GM18519 (cell line): ENCODE measurements around the gene RHOD.

Source experiments
- ATAC-seq: cut with Tn5 transposase; IDR thresholded peaks from one replicate; pipeline ENCODE4 v1.9.1; 2021; ENCODE audit warnings: mild to moderate bottlenecking, moderate library complexity; ENCODE audit not compliant: unreplicated experiment, low FRiP score

RHOD gene

GRCh38 chr11:67113231-67113721 lies 56.6 kb downstream of the RHOD start:
- ATAC-seq, result no peak

DNA sequence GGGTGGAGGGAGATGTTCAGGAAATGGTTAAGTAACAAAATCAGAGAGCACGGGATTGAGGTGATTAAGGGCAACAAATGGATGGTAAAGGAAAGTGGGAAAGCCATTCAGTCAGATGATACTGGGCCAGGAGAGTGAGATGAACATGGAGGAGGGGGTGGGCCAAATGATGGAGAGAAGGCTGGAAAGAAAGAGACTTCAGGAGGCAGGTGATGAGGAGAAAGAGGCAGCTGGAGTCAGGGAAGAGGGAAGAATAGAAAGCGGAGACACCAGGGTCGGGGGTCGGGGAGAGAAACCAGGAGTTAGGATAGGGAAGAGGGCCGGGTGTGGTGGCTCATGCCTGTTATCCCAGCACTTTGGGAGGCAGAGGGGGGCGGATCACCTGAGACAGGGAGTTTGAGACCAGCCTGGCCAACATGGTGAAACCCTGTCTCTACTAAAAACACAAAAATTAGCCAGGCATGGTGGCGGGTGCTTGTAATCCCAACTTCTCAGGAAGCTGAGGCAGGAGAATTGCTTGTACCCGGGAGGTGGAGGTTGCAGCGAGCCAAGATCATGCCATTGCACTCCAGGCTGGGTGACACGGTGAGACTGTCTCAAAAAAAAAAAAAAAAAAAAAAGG lies 57.7 kb downstream of the RHOD start:
- no peak for ATAC-seq

GRCh38 chr11:67116758-67117105 lies 60.1 kb downstream of the RHOD start:
- ATAC-seq, result no peak

- ATAC-seq, result no peak
Measured at GRCh38 chr11:67117176-67117575, 60.5 kb downstream of the RHOD start.

DNA sequence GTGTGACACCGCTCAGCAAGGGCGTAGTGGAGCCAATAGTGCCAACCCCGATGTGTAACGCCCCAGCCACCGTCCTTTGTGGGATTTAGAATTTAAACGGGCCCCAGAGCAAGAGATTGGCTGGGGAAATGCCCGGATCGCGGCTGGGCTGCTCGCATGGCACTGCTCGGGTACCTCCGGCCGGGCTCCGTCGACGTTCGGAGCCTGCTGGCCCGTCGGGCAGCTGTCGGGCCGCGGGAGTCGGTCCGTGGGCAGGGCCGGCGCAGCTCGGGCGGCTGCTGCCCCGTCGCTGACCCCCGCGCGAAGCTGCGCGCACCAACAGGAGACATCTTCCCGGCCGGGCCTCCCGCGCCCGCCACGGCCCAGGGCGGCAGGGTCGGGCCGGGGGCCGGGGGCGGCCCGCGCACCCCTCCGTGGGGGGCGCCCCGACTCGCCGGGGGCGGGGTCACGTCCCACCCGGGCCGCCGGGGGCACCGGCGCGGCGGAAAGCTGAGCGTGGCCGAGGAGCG lies 61.1 kb downstream of the RHOD start:
- ATAC-seq, result no peak

- peak; percentile 8 for ATAC-seq
Measured at GRCh38 chr11:67118181-67118766, 61.6 kb downstream of the RHOD start.

DNA sequence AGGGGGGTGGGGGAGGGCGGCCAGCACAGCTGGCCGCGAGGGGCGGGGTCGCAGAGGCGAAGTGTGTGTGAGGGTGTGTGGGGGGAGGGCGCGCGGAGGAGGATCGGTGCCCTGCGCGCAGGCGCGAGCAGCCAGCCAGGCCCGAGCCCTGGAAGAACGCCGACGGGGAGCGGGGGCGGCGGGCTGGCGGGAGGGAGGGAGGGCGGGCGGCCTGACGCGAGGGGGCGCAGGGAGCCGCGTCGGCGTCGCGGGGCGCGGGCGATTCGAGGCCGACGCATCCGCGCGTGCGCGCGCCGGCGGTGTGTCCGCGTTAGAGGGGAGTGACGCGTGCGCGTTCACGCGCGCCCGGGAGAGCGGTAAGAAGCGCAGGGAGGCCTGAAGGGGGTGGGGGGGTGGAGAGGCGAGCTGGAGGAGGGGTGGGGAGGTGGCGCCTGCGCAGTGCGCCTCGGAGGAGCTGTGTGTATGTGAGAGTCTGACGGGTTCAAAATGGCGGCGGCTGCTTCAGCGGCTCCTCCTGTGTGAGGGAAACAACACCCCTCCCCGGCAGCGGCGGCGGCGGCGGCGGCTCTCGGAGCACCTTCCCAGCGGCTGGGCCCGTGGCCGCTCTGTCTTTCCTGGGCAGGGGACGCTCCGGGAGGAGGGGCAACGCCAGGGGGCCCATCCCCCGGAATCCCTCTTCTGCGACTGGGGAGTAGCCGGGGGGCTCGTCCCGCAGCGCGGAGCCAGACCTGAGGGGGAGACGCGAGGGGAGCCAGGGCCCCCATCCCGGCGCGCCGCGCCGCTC lies 62.3 kb downstream of the RHOD start, which contains the start of gene KDM2A:
Gene KDM2A (plus strand): TSS at position 463 of the 784 bp plus-strand sequence. CDS start 2,054 bp downstream, outside the sequence.
- ATAC-seq, result peak; percentile 44

- ATAC-seq, result no peak
Measured at GRCh38 chr11:67119585-67120391, 63.1 kb downstream of the RHOD start.

- ATAC-seq, result no peak
Measured at GRCh38 chr11:67120456-67120855, 63.8 kb downstream of the RHOD start.

DNA sequence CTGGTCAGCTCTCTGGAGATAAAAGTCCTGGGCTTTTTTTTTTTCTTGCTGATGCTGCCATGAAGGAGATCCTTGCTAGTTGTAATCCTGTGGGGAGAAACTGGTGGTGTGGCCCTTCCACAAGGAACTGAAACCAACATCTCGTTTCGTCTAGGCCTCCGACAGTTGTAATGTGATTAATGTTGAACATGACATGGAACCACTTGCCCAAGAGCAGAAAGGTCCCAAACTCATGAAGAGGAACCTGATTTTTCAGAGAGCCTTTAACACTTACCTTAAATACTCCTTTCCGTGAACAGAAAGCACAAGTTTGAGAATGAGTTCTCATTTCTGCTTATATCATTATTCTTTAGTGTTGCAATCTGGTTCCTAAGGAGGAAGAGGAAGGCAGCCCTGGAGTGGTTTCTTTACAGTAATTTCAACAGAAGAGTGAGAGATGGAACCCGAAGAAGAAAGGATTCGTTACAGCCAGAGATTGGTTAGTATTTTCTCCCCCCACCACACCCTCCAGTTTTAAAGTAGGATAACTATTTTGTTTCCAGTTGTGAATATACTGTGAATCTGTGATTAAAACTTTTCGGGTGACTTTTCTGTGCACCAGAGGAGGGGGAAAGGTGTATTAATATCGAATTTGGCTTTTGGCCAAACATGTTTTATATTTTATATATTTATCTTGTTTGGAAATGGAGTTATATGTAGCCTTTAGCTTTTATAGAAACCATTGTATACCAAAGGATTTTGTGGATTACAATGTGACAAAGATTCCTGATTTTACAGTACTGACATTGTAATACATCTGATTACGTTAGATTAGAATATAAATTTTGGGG lies 64.4 kb downstream of the RHOD start:
- ATAC-seq, result no peak
